Measurements from ENCODE around the gene IER5L.

IER5L gene

GRCh38 chr9:129137292-129138143 lies 40.5 kb downstream of the IER5L start:
- no peak overlapping the region for H2AFZ ChIP-seq (ENCODE audit: low read length)

GRCh38 chr9:129136446-129137035 lies 41.5 kb downstream of the IER5L start:
- TF ChIP-seq EZH2phosphoT487 (IDR thresholded peaks at IDR 0.05; ENCODE audit: borderline replicate concordance) (no peak), CTCF (conservative IDR thresholded peaks at IDR 0.05; ENCODE audit: low read length) (no peak)
- H3K36me3 ChIP-seq (ENCODE audit: insufficient read depth, low read length): peaks cover 24% of the 10 kb centered on the region; the same call in 1 of the 2 replicates

More at GRCh38 chr9:129137292-129138143, 40.5 kb downstream of the IER5L start:
- Histone ChIP-seq H3K4me3 (ENCODE audit: low read length, poor library complexity, severe bottlenecking) (no peak overlapping the region), H3K9ac (ENCODE audit: low read depth, low read length, poor library complexity, severe bottlenecking) (no peak overlapping the region), H3K4me1 (ENCODE audit: insufficient read depth, low read length, poor library complexity, severe bottlenecking) (peaks cover 24% of the 10 kb centered on the region), H3K9me2 (replicated peaks; ENCODE audit: low read depth, low read length) (no peaks in the 10 kb centered on the region), H3K79me2 (ENCODE audit: insufficient read depth, low read length) (peaks cover 9% of the 10 kb centered on the region), H3K9me3 (ENCODE audit: insufficient read depth, low read depth, low read length) (no peaks in the 10 kb centered on the region), H3K4me2 (ENCODE audit: low read depth, low read length, poor library complexity, severe bottlenecking) (no peak overlapping the region), H3K27me3 (ENCODE audit: insufficient read depth, low read length, poor library complexity, severe bottlenecking) (no peaks in the 10 kb centered on the region), H3F3A (ENCODE audit: low read depth) (0 out of 2 replicates have a peak, but pooled peaks cover 3% of the 10 kb centered on the region), H4K20me1 (ENCODE audit: insufficient read depth, low read length, poor library complexity, severe bottlenecking) (no peaks in the 10 kb centered on the region), H3K36me3 (ENCODE audit: insufficient read depth, low read length) (peaks cover 24% of the 10 kb centered on the region; the same call in 1 of the 2 replicates)
- TF ChIP-seq CTCF (conservative IDR thresholded peaks at IDR 0.05; ENCODE audit: low read length): no peak
- no peak for TF ChIP-seq EZH2phosphoT487 (IDR thresholded peaks at IDR 0.05; ENCODE audit: borderline replicate concordance)

DNA sequence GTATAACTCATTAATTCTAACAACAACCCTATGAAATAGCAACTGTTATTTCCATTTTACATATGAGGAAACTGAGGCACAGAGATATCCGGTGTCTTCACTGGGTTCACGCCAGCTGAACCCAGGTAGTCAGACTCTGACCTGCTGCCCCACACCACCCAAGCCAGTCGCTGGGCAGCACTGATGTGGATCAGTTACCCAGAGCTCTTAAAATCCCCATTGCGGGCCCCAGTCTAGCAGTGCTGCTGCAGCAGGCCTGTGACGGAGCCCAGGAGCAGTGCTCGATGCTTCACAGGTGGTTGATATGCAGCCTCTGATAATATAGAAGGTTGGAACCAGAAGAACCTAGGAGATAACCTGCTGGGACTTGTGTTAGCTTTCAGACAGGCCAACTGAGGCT lies 42.6 kb downstream of the IER5L start:
- TF ChIP-seq EZH2phosphoT487 (IDR thresholded peaks at IDR 0.05; ENCODE audit: borderline replicate concordance) (no peak), CTCF (conservative IDR thresholded peaks at IDR 0.05; ENCODE audit: low read length) (no peak)
- Histone ChIP-seq H3K27me3 (ENCODE audit: insufficient read depth, low read length, poor library complexity, severe bottlenecking) (no peaks in the 10 kb centered on the region), H3K4me3 (ENCODE audit: low read length, poor library complexity, severe bottlenecking) (no peak overlapping the region), H3K79me2 (ENCODE audit: insufficient read depth, low read length) (no peaks in the 10 kb centered on the region), H3K4me1 (ENCODE audit: insufficient read depth, low read length, poor library complexity, severe bottlenecking) (peaks cover 9% of the 10 kb centered on the region), H3K9ac (ENCODE audit: low read depth, low read length, poor library complexity, severe bottlenecking) (no peak overlapping the region), H3K4me2 (ENCODE audit: low read depth, low read length, poor library complexity, severe bottlenecking) (no peak overlapping the region), H2AFZ (ENCODE audit: low read length) (no peak overlapping the region), H3K9me3 (ENCODE audit: insufficient read depth, low read depth, low read length) (no peaks in the 10 kb centered on the region), H3K9me2 (replicated peaks; ENCODE audit: low read depth, low read length) (no peaks in the 10 kb centered on the region), H3K36me3 (ENCODE audit: insufficient read depth, low read length) (peaks cover 35% of the 10 kb centered on the region; the same call in 1 of the 2 replicates), H4K20me1 (ENCODE audit: insufficient read depth, low read length, poor library complexity, severe bottlenecking) (no peaks in the 10 kb centered on the region), H3F3A (ENCODE audit: low read depth) (0 out of 2 replicates have a peak, but pooled peaks cover 3% of the 10 kb centered on the region)

More at GRCh38 chr9:129136446-129137035, 41.5 kb downstream of the IER5L start:
- 0 out of 2 replicates have a peak, but pooled peaks cover 3% of the 10 kb centered on the region for H3F3A ChIP-seq (ENCODE audit: low read depth)
- H2AFZ ChIP-seq (ENCODE audit: low read length): no peak overlapping the region
- H3K4me1 ChIP-seq (ENCODE audit: insufficient read depth, low read length, poor library complexity, severe bottlenecking): peaks cover 17% of the 10 kb centered on the region
- no peaks in the 10 kb centered on the region for H3K9me2 ChIP-seq (replicated peaks; ENCODE audit: low read depth, low read length)
- no peak overlapping the region for H3K9ac ChIP-seq (ENCODE audit: low read depth, low read length, poor library complexity, severe bottlenecking)
- H4K20me1 ChIP-seq (ENCODE audit: insufficient read depth, low read length, poor library complexity, severe bottlenecking): no peaks in the 10 kb centered on the region
- peaks cover under 1% of the 10 kb centered on the region; the same call in 1 of the 2 replicates for H3K79me2 ChIP-seq (ENCODE audit: insufficient read depth, low read length)
- H3K4me2 ChIP-seq (ENCODE audit: low read depth, low read length, poor library complexity, severe bottlenecking): no peak overlapping the region
- H3K4me3 ChIP-seq (ENCODE audit: low read length, poor library complexity, severe bottlenecking): no peak overlapping the region
- H3K27me3 ChIP-seq (ENCODE audit: insufficient read depth, low read length, poor library complexity, severe bottlenecking): no peaks in the 10 kb centered on the region
- H3K9me3 ChIP-seq (ENCODE audit: insufficient read depth, low read depth, low read length): no peaks in the 10 kb centered on the region

Data from Loucy (cell line).